ENCODE measurements around the gene CCT8L2.
"Not testable (repeated sequence)": the region's sequence is repeated elsewhere in the genome, so short reads cannot be mapped to it uniquely, and the experiment has no call there.

Gene CCT8L2, protein sequence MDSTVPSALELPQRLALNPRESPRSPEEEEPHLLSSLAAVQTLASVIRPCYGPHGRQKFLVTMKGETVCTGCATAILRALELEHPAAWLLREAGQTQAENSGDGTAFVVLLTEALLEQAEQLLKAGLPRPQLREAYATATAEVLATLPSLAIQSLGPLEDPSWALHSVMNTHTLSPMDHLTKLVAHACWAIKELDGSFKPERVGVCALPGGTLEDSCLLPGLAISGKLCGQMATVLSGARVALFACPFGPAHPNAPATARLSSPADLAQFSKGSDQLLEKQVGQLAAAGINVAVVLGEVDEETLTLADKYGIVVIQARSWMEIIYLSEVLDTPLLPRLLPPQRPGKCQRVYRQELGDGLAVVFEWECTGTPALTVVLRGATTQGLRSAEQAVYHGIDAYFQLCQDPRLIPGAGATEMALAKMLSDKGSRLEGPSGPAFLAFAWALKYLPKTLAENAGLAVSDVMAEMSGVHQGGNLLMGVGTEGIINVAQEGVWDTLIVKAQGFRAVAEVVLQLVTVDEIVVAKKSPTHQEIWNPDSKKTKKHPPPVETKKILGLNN

DNA sequence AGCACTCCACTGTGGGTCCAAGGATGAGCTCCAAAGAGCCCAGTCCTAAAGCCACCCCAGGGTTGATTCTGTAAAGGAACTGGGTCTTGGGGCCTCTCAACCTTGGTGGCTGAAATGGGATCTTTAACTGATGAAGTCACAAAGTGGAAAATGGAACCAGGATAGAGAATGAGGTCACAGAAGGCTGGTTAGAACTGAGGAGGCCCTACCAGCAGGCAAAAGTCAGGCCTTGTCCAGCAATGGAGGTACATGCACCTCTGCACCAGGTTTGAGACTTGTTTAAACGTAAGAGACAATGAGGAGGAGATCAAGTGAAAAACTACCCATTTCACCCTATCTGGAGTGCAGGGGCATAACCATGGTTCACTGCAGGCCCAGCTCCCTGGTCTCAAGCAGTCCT is at the start of gene CCT8L2:
CCT8L2 (minus strand) TSS at position 101 of the 400 bp plus-strand sequence. CDS start 260 bp downstream, outside the sequence.
- not testable (repeated sequence) for DNase-seq (ENCODE audit: low read depth)

DNA sequence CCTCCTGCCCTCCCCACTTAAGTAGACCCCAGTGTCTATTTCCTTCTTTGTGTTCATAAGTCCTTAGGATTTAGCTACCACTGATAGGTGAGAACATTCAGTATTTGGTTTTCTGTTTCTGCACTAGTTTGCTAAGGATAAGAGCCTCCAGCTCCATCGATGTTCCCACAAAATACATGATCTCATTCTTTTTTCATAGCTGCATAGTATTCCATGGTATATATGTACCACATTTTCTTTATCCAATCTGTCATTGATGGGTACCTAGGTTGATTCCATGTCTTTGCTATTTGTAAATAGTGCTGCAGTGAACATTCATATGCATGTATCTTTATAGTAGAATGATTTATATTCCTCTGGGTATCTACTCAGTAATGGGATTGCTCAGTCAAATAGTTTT is 42.8 kb upstream of the CCT8L2 start:
- DNase-seq (ENCODE audit: low read depth) = not testable (repeated sequence)

DNA sequence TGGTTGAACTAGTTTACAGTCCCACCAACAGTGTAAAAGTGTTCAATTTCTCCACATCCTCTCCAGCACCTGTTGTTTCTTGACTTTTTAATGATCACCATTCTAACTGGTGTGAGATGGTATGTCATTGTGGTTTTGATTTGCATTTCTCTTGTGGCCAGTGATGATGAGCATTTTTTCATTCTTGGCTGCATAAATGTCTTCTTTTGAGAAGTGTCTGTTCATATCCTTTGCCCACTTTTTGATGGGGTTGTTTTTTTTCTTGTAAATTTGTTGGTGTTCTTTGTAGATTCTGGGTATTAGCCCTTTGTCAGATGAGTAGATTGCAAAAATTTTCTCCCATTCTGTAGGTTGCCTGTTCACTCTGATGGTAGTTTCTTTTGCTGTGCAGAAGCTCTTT is 41.5 kb upstream of the CCT8L2 start:
- DNase-seq (ENCODE audit: low read depth) = not testable (repeated sequence)

DNA sequence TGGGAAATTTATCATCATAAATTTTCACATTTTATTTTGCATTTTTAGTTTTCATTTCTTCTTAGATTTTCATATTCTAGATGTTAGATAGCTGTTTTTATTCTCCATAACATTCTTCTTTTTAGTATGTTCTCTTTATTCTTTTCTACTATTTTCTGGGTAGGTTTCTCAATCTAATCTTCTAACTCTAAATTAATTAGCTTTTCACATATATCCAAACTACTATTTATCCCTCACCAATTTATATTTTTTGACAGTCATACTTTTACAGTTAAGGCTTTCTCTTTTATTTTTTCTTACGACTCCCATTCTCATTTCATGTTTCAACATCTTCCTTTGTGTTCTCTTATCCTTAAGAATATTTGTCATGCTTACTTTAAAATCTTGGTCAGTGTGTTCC is 35.9 kb upstream of the CCT8L2 start:
- DNase-seq (ENCODE audit: low read depth) = not testable (repeated sequence)

DNA sequence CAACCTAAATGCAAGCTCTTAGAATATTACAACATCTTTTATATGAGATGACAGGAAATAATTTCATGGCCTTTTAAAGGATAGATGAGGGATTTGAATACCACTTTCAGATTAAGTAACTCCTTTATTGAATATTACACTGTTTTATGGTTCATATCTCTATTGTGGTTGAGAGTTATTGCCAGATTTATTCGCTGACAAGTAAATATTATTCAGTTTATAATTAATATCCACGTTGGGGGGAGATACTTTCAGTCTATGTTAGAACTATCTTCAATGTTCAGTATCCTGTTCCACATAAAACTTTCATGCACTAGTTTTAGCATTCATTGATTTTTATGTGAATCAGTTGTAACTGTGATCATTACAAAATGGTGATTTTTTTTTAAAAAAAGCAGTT is 32.4 kb upstream of the CCT8L2 start:
- DNase-seq (ENCODE audit: low read depth) = not testable (repeated sequence)

DNA sequence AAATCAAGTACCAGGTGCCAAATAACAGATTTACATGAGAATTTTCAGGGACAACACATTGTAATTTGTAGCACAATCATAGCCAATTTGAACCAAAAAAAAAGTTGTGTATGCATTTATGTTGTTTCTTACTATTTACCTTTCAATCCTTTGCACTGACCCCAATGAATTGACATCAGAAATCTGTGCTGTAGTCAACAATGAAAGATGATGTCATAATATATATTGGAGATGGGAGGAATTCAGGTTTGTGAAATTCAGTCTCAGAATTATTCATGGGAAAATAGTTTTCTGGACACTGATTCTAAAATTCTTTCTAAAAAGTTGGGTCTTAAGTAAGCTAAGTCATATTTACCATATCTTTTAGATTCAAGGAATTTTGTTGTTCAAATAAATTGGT is 31.0 kb upstream of the CCT8L2 start:
- not testable (repeated sequence) for DNase-seq (ENCODE audit: low read depth)

DNA sequence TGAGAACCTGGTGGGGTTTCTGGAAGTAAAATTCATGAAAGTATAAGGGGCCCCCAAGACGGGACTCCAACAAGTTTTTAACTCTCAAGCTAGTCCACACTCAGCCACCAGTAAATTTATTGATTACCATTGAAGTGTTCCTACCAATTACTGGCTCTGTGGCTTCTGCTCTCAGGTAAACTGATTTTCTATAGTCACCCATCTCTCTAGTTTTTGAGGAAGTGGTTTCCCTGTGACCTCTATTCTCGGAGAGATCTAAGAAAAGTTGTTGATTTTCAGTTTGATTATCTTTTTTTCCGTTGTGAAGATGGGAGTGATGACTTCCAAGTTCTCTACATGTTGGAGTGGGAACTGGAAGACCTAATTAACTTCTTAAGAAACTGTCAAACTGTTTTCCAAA is 24.9 kb upstream of the CCT8L2 start:
- DNase-seq (ENCODE audit: low read depth) = not testable (repeated sequence)

DNA sequence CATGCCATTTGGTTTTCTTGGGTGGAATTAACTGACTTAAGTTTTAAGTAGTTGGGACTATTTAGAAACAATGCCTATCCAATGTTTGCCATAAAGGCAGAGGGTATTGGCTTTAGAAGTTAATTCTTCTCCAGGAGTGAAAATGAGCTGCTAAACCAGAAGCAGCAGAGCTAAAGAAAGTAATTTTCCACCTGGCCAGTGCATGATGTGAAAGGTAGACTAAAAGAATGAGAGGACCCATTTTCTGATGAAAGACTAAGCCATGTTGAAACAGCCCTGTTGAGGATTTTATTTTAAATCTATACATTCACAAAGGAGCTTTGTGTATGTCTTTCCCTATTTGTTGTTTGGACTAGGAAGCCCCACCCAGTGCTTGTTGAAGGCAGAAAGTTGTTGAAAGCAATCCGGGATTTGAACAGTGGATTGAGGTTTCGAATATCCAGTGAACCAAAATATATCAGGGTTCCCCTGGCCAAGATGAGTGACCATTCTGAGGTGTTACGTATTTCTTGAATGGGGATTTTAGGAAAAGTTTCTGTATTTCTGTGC is 23.9 kb upstream of the CCT8L2 start:
- DNase-seq (ENCODE audit: low read depth) = not testable (repeated sequence)

DNA sequence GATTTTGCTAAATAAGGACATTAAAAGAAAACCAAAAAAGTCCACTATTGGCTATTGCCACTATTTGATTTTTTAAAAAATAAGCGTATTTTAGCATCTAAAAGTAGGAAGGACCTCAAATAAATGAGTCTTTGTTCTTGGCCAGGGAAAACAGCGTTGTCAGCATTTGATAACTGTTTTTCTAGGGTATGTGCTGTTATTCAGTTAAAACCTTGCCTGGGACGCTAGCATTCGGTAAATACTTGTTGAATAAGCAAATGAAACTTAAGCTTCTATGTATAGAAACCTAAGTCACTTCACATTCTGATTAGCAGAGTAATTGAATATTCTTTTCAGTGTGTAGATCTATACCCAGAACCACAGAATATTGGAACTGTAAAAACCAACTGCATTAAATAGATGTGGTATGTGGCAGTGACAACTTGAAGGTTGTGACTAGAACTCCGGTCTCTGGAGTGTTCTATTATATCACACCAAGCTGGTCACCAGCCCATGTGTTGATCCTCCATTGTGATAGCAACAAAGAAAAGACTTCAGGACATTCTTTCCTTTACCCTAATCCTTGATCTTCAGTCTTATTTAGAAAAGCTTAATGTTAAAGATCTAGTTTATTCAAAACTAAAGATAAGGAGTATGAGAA is 23.1 kb upstream of the CCT8L2 start:
- not testable (repeated sequence) for DNase-seq (ENCODE audit: low read depth)

DNA sequence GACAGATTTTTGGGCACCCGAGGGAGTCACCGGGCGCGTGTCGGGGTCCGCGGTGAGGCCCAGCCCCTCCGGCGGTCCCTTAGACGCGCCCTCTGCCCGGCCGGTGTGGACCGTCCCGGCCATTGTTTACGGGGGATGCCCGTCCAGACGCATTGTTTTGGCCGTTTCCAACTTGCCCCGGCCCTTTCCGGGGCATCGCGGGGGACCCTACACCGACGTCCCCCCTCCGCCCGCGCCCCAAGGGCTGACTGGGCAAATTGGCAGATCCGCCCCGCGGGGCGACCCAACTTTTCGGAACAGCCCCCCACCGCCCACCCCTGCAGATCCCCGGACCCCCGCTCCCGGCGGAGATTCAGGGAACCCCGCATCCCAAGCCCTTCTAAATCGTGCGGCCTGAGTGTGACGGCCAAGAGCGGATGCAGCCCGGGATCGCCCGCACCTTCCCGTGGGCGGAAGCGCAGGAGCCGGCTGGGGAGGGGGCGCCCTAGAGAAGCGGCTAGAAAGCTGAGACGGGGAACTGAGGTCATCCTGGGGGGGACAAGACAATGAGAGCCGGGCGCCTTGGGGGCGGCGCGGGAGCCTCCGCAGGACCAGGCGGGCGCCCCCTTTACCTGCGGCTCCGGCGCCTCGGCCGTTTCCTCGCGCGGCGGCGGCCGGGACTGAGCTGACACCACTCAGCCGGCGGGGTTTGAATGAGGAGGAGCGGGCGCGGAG is 17.1 kb upstream of the CCT8L2 start:
- DNase-seq (ENCODE audit: low read depth) = no peak

DNA sequence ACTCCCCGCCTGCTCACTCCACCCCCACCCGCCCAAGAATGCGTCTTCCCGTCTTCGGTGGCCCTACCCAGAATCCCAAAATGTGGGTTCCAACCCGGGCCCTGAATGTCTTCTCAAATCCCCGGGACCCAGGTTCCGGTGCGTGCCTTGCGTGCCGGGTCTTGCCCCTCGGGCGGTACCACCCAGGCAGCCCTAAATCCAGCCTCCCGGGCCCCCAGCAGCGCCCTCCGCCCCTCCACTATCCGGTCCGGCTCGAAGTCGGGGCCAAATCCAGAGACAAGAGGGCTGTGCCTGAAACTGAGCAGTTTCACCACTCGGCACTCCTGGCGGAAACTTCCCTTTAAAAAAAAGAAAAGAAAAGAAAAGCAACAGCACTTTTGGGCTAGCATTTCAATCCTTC is 16.3 kb upstream of the CCT8L2 start:
- no peak for DNase-seq (ENCODE audit: low read depth)

DNA sequence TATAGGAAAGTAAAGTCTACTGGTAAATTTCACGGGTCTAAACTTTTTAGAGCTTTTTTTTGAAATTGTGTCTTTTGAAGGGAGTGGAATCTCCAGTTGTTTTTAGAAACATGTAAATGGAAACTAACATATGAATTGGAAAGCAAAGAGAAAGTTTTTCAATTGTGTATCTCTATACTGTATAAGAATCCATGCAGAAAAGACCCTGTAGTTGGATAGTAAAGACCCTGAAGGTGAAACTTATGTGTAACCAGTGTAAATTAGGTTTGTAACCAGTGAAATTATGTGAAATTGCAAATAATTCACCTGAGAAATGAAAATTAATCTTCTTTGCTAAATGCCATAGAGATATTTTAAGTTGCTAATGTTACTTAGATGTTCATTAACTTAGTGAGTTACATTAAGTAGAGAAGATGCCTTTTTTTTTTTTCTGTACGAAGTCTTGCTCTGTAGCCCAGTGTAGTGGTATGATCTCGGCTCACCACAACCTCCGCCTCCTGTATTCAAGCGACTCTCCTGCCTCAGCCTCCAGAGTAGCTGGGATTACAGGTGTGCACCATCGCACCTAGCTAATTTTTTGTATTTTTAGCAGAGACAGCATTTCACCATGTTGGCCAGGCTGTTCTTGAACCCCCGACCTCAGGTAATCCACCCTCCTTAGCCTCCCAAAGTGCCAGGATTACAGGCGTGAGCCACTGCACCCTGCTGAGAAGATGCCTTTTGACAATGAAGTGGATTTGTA is 11.8 kb upstream of the CCT8L2 start:
- not testable (repeated sequence) for DNase-seq (ENCODE audit: low read depth)

DNA sequence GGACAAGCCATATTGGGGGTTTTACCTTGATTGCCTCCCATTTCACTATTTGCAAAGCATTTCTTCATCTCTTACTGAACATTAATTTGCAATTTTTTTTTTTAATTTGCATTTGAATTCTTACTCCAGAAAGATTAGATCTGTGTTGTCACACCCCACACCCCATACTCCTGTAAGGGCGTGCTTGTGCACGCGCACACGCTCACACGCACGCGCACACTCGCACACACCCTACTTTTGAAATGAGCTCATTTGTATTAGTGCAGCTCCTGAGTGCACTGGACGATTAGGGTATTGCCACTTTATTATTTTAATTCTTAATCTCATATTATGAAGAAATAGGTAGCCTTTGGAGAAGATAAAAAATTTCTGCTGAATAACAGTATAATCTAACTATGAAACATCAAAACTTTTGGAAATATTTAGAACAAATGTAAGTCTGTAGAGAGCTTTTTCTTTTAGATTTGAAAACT is 11.2 kb upstream of the CCT8L2 start:
- DNase-seq (ENCODE audit: low read depth) = not testable (repeated sequence)

DNA sequence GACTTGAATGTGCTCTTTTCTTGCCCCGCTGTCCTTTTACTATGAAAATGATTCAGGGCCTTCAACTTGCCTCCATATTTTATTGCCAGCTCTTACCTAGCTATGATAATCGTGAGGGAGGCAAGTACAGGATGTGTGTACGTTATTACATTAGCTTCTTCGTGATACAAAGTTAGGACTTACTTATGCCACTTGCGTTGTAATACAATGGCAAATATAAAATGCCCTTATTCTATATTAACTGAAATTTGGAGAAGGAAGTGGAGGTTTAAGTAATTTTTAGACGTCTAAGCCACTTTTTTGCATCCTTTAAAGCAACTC is 10.8 kb upstream of the CCT8L2 start:
- no peak for DNase-seq (ENCODE audit: low read depth)

DNA sequence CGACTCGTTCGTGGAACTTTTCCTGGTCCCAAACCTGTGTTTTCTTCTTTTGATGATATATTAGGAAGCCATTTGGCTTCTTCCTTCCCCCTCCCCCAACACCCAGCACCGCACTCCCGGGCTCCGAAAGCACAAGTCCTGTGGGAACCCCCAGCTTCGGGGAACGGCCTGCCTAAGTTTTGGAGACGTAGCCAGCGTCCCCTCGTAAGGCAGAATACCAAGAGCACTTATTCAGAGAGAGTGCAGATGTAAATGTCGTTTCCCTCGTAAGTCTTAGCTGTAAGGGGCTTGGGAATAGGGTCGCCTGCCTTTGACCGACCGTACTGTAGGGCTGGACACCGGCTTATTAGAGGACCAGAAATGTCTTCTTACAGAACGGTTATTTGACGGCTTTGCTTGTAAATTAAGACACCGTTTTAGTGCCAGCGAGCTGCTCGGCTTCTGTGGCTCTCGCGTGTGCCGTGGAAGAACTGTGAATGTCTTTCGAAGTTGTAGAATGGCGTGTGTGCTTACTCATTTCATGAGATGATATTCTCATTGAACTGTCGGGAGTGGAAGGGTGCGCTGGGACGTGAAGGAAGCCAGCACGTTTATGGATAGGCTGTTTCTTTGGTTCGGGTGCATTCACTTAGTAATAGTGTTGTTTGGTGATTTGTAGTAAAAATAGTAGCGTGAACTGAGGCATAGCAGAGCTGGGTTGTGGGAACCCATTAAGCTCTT is 10.3 kb upstream of the CCT8L2 start:
- peak; percentile 6 for DNase-seq (ENCODE audit: low read depth)

DNA sequence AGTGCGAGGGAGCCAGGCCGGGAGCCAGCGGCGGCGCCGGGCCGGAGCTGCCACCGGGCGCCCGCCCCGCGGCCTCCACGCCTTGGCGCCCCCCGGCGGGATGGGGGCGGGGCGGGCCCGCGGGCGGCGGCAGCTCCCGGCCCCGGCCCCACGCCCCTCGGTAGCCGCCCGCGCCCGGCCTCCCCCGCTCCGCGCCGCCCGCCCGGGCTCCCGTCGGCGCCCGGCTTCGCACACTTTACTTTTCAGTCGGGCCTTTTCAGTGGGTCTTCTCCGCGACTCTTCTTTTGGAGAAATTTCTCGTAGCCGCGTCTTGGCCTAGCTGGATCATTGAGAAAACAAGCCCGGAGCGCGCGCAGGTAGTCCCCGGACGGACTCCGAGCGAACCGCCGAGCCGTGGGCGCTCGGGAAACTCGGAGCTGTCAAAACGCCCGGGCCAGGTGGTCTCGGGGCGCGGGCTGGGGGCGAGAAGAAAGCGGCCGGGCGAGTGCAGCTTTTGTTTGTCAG is 9.7 kb upstream of the CCT8L2 start:
- not testable (repeated sequence) for DNase-seq (ENCODE audit: low read depth)

DNA sequence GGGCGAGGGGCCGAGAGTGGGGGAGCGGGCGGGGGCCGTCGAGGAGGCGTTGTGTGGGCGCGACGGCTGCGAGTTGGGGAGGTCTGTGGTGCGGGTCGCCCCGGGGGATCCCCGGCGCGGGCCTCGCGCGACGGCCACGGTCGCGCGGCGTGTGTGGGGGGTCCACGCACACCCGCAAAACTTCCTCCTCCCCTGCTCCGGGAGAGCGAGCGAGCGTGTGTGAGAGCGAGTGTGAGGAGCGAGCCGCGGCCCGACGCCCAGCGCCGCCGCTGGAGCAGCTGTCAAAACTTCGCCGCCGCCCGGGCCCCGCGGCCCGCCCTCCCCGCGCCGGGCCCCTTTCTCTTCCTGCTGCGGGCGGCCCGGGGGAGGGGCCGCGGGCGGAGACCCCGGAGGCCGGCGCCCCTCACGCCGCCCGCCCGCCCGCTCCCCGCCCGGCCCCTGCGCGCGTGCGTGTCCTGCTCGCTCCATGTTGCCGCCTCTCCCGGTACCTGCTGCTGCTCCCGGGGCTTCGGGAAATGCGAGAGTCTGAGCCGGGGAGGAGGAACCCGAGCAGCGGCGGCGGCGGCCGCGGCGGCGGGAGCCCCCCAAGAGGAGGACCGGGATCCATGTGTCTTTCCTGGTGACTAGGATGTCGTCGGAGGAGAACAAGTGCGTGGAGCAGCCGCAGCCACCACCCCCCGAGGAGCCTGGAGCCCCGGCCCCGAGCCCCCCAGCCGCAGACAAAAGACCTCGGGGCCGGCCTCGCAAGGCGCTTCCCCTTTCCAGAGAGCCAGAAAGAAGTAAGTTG is 9.0 kb upstream of the CCT8L2 start:
- DNase-seq (ENCODE audit: low read depth) = peak; percentile 4

DNA sequence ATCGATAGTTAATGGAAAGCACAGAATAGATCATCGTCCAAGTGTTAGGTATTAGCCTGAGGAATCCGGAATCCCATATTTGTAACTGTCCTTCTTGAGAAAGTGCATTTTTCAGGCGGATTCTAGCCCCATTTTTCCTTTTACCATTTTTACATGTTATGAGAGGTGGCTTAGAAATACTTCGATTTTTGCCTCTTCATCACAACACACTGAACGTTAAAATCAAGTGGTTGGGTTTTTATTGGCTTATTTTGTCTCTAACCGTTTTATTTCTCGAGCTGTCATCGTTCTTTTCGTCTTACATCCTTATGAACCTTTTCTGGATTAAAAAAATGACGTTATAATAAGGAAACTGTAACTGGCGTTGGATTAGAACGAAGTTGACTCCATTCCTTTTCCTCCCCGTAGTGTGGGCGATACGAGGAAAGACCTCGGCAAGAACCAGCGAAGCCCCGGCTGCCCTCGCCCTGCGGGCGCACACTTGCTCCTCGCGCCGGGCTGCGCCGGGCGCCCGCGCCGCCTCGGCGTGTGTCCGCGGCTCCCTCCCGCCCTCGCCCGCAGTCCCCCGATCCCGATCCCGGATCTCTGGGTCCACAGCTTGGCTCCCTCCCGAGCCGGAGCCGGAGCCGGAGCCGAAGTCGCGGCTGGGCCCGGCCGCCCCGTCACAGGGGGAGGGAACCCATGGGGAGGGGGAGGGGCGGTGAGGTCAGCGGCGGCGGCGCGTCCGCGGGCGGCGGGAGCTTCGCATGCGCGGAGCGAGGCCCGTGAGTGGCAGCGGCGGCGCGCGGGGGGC is 8.2 kb upstream of the CCT8L2 start:
- DNase-seq (ENCODE audit: low read depth) = peak; percentile 40

DNA sequence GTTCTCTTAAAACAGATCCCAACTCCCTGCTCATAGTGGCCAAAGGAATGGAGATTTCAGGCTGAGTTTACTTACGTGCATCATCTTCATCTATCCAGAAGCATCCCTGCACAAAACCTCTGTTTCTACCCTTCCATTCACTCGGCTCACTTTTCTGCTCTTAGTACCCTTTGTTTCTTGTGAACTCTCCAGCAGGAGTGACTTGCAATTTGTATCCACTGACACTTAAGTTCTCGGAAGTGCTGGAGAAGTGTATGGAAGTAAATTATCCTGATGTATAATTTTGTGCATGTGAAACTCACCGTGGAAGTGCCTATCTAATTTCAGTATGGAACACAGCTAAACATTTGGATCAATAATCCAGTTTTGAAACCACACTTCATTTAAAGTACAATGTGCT is 7.0 kb upstream of the CCT8L2 start:
- not testable (repeated sequence) for DNase-seq (ENCODE audit: low read depth)

Measured in activated T-helper 9 cell treated with anti-CD3 and anti-CD28 coated beads, Interleukin-2, amount 50 U/mL, for 16 hours (primary cell).